Measurements from ENCODE around the gene ART4.

ART4 gene

DNA sequence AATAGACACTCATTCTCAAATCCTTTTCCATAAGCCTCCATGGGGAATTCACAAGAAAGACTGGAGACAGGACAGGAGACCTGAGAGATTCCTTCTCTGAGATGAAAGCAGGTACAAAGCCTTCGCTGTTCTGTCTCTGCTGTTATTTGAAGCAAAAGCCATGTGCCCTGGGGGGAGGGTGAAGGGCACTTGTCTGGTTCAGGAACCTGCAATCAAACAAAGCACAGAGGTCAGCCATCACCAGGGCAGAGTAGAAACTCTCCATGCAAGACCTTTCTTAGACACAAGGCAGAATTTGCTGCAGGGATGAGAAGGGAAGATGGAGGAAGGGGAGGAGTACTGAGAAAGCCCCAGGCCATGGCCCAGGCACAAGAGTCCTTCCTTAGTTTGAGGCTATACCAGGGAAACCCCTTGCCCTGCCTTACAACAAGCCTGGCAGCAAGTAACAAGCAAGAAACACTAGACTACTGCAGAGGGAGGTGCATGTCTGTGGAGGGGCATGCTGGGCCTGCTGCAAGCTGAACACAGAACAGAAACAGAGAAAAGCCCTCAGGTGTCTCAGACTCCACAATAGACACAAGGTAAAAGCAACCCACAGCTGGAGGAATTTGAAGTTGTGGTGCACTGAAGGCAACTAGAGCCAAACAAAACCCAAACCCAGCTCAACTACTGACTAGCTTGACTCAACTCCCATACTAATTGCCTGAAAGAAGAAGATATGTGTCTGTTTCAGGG is 7.8 kb upstream of the ART4 start:
- no peak for DNase-seq

DNA sequence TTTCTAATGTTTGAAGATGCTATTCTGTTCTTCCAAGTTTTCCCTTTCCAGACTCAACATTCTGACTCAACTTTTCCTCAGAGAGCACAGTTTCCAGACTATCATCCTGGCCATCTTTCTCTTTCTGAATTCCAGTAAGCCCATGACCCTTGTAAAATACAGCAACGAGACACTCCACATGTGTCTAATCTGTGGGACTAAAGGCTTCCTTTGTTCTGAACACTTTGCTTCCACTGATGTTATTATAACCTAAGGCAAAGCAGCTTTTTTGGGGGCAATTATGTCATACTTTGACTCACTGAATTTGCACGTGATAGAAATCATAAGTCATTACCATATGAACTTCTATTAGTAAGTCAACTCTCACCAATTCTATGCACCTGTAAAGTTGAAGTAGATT is 6.3 kb upstream of the ART4 start:
- no peak for DNase-seq

DNA sequence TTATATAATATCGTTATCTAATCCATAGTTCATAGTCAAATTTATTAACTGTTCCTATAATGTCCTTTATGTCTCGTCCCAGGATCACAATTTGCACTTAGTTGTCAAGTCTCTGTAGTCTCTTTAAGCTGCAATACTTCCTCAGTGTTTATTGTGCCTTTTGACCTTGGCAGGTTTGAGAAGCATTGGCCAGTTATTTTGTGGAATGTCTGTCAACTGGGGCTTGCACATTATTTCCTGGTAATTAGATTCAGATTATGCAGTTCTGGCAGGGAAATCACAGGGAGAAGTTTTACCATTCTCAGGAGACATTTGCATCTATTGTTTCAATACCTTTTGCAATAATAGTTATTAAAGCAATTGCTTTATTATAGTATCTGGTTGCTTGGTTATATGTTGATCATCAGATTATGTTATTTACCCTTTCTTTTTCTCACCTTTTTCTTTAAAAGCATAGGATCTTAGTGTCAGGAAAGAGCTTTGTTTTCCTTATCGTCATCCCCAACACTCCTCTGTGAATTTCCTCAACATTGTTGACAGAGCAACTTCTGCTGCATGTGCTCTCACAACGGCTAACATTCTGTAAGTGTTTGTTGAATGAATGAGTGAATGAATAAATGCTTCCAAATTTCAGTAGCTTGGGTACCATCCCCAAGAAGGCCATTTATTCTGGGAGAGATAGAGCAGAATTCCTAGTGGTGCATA is 3.7 kb upstream of the ART4 start:
- no peak for DNase-seq

DNA sequence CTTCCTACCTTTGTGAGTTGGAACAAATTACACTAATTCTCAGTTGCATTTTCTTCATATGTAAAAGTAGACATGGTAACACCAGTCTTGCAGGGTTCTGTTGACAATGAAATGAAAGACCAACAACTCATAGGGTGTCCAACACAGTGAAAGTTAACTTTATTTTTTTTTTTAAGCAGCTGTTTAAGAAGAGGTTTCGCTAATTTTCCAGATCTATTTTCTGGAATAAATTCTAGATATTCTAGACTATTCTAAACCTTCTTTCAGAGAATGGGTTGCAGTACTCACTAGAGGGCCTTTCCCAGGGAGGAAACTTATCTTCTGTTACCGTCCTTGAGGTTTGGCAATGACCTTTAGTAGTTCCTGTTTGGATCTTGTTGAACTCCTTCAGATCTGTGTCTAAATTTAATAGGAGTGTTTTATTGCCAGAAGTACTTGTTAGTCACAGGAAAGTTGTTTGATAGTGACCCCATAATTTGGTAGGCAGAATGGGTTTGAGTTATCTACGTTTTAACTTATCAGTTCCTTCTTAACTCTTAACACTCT is 2.8 kb upstream of the ART4 start:
- no peak for DNase-seq

DNA sequence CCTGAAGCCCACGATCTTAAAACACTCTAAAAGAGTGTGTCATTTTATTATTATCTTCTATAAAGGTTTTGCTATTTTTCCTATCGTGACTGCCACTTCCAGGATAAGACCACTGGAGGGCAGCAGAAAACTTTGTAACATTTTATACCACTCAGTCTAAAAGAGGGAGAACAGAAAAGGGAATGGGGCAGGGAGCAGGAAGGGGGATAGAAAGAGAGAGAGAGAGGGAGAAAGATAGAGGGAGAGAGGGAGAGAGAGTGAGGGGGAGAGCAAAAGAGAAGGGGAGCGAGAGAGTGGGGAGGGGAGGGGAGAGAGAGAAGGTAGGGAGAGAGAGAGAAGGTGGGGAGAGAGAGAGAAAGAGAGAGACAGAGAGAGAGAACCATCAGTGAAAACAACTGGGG is 2.0 kb upstream of the ART4 start:
- DNase-seq: no peak

DNA sequence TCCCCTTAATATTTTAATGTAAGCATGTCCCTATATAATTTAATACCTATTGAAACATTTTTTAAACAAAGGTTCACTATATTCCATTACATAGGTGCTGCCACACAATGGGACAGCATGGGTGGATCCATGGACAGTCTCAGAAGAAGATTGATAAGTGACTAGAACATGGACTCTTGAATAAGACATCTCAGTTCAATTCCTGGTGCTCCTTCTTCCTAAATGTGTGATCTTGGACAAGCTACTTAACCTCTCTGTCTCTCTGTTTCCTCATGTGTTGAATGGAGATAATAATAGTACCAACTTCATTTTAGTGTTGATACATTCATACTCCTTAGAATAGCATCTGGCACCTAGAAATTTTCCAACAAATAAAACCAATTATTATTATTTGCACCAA is 1.1 kb upstream of the ART4 start:
- DNase-seq: no peak

DNA sequence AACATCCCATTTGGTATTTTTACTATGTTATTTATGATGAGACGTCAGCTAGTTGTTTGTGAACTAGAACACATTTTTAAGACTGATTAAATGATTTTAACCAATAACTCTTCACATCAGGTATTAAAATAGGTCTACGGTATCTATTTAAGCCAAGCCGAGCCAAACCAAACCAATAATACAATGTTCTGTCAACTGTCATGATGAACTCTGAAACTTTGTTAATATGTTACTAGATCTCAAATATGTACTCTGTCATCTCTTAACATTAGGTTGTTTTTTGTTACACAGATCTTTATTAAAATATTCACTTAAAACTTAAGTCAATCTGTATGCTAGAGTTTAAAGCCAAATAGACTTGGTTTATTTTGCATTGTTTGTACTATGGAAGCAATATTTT is 1.0 kb downstream of the ART4 start:
- DNase-seq: no peak

DNA sequence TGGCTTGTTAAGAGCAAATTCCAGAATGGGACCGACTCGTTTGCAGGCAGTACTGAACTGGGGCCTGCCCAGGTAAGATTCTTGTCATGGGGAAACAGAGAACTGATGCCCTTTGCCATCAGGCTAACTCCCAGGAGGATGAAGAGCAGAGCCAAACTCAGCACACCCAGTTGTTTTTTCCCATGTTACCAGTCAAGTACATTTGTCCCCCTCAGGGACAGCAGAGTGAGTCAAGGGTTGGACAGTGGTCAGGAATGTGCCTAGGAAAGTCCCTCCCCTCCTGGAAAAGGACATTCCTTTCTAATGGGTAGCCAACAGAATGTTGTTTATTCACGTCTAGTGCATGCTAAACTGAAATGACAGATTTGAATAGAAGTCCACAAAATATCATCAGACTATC is 1.6 kb downstream of the ART4 start:
- DNase-seq: no peak

DNA sequence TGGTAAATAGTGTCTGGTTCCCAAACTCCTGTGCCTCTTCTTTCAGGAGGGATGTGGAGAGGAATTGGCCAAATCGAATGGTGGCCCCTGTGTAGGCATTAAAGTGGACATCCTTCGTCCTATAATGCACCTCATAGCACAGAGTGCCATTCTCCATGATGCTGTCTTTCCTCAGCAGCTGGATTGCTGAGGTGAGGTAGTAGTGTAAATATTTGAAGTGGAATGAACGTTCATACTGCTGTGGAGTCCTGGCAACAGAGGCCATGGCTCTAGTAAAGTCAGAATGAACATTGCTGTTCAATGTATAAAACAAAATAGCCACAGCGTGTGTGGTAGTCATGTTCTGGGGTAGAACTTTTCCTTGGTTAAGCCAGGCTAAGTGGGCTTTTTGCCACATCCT is 2.7 kb downstream of the ART4 start:
- no peak for DNase-seq

DNA sequence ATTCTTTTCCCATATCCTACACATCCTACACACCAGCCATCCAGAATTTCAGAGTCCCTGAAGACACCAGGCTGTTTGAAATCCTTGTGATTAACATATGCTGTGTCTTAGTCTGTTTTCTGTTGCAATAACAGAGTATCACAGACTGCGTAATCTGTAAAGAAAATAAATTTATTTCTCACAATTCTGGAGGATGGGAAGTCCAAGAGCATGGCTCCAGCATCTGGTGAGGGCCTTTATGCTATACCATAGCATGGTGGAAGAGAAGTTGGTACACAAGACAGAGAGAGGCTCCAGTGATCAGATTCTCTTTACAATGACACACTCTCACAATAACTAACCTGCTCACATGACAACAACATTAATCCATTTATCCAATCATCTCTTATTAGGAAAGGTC is 4.1 kb downstream of the ART4 start:
- DNase-seq: no peak

DNA sequence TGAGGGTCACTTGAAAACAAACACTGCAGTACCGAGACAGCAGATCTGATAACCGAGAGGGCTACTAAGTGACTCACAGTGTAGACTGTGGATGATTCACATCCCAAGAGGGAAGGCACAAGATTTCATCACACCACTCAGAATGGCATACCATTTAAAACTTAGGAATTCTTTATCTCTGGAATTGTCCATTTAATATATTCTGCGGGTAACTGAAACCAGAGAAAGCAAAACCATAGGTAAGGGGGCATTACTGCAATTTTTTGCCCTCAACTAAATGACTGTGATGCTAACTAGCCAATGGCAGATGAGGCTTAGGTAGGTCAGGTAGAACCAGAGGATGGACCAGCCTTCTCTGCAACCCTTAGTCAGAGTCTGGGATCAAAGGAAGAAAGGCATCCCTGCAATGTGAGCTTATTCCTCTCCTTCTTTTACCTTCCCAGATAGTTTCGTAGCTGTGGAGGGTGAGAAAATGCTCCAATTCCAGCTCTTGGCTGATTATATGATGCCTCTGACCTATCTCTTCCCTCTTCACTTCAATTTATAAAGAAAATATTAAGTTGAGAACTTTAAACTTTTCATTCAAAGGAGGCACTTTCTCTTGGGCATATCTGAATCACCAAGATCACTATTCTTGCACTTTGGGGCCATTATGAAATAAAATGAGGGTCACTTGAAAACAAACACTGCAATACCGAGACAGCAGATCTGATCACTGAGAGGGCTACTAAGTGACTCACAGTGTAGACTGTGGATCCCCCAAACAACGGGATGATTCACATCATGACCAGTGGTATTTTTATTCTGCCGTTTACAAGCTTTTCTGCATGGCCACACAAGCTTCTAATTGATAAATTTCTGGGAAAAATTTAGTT is 6.8 kb downstream of the ART4 start:
- no peak for DNase-seq

DNA sequence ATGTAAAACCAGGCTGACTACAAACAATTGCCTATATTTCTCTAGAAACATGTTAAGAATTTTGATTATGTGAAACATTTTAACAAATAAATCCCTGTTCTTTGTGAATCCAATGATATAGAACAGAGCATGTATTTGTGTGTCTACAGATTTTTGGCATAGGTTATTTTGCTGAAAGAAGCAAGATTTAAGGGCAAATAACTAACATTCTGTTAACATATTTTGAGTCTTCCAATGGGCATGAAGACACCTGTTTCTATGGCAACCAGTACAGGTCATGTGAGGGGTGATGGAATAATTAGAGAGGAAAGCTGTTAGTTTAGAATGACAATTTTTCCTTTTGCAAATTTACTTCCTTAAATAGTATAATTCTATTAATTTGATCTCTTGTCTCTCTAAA is 8.8 kb downstream of the ART4 start:
- no peak for DNase-seq

DNA sequence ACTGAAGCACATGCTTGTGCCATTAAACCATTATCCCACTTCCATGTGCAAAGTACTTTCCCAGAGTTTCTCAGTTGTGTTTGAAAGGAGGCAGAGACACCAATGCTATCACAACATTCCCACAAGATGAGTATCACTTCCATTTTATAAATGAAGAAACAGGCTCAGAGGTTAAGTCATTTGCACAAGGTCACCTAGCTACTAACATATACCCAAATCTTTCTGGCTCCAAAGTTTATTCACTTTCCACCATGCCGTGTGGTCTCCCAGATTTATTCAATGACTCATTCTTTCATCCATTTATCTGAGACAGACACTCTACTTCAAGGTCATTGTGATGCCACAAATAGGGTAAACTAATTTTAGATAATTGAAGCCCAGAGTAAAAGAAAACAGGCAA is 9.4 kb downstream of the ART4 start:
- no peak for DNase-seq

DNA sequence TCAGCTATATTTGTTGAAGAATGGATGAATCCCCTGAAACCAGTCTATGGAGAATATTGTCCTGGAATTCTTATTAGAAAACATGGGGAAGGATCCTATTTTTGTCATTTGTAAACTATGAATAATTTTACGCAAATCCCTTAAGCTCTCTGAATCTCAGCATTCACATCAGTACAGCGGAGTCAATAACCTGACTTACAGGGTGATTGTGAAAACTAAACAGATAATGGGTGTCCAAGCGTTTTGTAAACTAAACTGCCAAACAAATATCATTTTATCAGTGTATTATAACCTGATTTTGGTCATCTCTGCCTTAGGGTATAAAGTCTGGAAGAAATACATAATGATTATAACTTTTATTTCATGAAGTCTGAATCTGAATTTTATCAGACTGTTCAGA is 10.0 kb downstream of the ART4 start:
- no peak for DNase-seq

DNA sequence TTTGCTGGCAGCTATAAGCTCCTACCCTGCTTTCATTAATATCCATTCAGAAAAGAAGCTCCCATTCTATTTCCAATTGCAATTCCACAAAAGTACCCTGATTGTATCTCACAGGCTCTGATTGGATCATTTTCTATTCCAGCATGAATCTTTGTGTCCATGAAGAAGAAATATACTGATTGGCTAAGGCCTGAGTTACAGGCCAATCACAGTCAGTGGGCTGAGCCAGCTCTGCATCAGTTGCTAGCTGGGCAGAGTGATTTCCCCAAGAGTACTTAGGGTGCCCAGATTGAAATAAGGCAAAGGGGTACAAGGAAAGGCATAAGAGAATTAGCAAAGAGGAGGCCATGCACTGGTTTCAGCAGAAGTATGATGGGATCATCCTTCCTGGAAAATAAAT is 14.4 kb downstream of the ART4 start:
- DNase-seq: no peak

DNA sequence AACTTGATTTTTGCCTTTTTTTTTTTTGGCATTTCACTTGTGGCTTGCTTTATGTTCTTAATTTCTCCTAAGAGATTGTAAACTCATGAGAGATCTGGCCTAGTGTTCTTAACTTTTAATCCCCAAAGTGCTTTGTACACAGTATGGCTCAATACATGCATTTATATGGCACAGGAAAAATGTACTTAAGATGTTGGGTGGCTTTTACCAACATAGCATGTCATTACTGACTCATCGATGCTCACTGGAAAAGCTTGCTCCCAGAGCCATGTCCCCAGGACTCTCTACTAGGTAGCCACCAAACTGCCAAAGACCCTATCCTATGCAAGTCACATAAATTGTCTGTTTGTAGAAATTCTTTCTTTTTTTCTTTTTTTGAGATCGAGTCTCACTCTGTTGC is 16.3 kb downstream of the ART4 start:
- no peak for DNase-seq

DNA sequence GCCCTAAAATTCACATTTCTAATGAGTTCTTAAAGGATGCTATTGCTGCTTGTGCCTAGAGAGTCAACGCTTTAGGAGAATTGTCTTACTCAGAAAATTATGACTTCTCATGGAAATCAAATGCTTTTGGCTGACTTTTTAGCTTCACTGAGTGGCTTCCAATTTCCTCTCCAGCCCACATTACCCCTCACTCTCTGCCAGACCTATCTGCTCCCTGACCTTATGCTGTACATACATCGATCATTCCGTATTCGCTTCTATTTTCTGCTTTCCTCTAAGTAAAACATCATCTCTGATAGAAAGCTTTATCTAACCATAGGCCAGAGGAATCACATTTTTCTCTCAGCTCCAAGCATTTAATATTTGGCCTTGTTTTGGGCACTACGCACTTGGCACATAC is 16.8 kb downstream of the ART4 start:
- DNase-seq: no peak

DNA sequence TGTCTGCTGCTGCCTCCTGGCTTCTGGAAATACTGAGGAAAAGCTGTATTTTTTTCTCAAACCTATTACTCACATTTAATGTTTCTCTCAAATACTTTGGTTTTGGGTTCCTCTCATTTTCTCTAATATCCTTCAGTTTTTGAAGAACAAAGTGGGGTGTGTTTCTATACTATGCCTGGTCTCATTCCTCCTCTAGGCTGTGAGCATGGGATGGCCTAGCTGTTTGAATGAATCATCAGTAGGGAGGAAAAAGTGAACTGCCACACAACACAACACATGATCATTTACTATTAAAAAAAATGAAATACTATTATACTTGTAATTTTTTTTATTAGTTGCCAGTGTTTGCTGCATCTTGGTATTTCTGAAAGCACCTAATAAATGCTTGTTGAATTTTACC is 18.1 kb downstream of the ART4 start:
- no peak for DNase-seq

DNA sequence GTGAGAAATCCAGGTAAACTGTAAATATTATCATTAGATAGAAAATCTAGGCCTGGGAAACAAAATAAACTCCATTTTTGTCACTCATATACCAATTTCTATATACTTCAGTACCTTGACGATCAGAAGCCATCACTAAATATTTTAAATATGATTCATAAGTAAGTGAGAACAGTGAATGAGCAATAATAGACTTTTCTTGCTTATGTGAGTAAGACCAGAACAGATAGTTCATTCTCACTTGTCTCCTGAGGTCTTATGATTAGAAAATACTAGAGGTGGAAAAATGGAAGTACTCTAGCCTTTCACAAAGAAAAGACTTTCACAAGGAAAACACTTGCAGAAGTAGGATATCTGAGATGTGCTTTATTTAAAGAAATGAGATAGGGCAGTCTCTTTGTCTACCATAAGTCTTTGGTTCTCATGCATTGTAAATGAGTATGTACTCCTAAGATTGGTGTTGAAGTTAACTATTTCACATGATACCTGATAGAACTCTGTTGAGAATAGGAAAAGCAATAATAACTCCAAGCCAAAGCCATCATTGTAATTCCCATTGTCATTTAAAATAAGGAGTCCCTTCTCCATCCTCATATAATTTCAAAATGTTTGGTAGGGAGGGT is 19.2 kb downstream of the ART4 start:
- DNase-seq: no peak

DNA sequence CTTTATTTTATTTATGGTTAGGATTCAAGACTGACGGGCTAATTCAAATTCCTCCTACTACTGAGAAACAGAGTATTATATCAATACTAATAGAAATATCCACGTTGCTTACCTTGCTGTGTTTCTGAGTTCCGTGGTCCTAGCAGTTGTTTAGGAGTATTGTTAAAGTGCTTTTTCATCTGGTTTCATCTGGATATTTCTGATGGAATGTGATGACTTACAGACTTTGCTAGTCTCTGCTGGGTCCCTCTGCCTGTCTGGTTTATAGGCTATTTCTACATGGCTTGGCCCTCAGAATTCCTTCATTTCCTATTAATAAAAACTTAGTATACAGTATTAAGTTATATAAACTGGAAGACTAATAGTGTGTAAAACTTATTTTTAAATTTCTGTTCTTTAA is 29.3 kb downstream of the ART4 start, which contains the start of gene SMCO3:
Gene SMCO3, minus strand, starts transcription at position 169 of the 400 bp plus-strand sequence. CDS start 7,502 bp downstream, outside the sequence.
- DNase-seq: no peak

DNA sequence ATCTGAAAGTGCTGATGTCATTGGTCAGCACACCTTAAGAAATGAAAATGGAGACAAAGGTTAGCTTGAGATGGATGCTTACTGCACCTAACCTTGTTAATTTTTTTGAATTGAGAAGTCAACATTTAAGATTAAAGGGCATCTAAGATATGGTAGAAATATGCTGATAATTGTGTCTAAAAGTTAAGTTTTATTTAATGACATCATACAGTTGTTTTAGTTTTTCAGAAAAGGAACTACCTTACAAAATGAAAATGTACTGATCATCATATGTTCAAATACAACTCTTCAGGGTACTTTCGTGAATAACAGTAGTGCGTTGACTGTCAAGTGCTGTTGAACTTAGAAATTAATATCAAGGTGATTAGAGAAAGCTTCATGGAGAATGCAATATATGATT is 31.8 kb downstream of the ART4 start:
- DNase-seq: no peak

DNA sequence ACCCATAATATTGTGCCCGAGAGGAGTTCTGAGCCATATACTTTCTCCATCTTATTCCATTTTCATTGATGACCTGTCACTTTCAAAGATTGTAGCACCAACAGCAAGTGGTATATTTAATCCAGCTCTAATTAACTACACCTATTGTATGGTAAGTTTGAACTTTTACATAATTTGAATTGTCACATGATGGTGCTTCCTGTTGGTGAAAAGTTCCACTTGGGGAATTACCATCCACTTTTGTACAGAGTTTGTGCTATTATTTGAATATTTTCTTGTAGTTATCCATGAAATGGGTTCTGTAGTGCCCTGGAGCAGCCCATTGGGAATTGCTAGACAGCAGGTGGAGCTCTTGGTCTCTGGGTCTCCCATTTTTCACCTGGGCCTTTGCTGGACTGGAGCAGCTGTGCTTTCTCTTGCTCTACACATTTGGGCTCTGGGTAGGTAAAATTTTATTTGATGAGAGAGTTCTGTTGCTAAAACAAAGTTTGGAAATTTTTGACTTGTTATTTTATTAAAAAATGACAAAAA is 32.3 kb downstream of the ART4 start:
- DNase-seq: no peak
